ENCODE data around the gene RBM26. TPM values are rescaled to one million over a fixed set of nuclear protein-coding genes. Genes with fewer than 3 reads are reported as not detected.
"Not testable (repeated sequence)": the region's sequence is repeated elsewhere in the genome, so short reads cannot be mapped to it uniquely, and the experiment has no call there.

The RBM26 gene
- polyA plus RNA-seq, 10 donors, result 41.6 to 64.9 (median 58.5) TPM

DNA sequence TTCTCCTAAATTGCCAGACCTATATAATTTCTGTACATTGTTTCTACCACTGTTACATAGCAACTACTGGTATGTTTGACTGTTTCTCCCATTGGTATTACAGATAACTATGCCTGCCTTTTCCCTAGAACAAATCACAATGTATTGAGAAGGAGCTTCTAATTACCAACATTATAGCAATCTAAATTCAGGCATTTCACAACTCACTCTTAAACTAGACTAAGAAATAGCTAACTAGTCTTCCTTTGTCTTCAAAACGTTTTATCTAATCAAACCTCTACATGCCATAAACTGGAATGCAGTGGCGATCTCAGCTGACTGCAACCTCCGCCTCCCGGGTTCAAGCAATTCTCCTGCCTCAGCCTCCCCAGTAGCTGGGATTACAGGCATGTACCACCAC lies 18.2 kb downstream of the RBM26 start:
- no peak for DNase-seq

DNA sequence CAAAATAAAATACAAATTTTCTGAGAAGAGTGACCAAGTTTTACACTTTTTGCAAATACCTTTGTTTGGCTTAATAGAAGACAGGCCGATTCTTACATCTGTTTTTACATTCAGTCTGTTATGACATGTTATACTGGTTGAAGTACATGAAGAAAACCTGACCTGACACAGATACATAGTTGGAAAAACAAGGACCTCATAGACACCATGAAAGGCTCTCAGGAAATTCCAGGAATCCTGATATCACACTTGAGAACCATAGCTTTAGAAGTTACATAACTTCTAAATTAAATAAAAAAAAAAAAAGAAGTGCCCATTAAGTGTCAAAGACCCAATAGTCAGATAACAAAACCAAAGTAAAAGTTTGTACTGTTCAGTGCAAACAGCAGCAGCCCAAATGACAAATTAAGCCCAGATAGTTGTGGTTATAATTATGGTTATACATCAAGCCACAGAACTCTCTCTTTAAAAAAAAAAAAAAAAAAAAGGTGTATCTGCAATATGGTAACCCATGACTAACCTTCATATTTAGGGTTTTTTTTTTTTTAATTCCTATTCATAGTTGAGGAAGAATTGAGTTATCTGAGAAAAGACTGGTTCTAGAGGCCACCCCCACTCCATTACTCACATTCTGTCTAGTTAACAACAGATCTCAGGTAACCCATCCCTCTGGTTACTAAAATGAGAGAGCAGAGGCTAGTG lies 19.8 kb downstream of the RBM26 start:
- no peak for DNase-seq

DNA sequence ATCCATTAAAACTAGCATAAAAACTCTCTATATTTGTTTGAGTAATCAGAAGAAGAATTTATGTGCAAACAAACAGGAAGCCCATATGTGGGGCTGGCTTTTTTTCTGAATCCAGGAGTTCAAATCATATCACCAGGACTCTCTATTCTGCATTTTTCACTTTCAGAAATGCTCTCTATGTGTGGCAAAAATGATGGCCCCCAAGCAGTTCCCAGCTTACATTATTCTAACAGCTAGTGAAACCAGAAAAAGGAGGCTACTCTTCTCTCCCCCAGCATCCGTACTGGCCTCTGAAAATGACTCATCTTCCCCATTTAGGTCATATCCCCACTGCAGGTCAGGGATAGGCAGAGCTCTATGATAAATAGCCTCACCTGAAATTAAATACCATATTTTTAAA lies 20.4 kb downstream of the RBM26 start:
- no peak for DNase-seq

DNA sequence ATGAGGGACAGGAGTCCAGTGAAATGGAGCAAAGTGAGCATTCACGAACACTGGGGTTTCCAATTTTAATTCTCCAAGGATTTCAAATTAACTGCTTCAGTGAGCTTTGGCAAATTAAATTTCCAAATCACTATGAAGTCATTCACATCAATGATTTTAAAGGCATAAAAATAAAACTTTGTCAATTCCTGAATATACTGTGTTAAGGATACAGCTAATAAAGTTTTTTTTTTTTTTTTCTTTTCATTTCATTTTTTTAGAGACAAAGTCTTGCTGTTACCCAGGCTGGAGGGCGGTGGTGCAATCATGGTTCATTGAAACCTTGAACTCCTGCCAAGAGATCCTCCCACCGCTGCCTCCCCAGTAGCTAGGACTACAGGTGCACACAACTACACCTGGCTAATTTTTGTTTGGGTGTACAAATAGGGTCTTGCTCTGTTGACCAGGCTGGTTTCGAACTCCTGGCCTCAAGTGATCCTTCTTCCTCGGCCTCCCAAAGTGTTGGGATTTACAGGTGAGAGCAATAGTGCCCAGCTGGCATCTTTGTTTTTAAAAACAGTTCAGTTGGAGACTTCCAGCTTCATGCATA lies 21.9 kb downstream of the RBM26 start:
- no peak for DNase-seq

DNA sequence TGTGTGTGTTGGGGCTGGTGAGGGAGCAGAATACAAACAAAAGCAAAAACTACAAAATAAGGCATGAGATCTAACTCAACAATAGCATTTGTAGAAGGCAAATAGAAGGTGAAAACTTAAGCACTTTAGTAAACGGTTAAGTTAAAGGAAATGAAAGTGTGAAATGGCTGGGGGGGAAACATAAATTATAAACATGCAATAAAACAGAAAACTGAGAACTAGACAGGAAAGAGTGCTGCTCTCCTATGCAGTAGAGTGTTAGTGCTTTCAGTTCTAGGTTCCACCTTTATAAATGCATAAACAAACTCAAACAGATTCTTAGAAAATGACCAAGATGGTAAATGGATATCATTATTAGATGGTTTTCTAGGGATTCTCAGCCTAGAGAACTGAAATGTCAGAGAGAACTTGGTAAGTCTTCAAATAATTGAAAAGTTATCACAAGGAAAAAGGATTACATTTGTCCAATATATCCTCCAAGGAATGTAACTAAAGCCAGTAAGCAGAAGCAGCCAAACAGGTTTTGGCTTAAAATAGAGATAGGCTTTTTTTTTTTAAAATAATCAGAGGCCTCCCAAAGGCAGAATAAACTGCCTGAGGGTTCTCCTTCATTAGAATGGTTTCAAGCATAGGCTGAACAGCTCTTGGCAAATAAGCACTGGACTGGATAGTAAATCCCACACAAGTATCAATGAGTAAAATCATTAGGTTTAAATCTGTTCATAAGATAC lies 23.3 kb downstream of the RBM26 start:
- DNase-seq, result peak in 1 of 3 donors; percentile 56

DNA sequence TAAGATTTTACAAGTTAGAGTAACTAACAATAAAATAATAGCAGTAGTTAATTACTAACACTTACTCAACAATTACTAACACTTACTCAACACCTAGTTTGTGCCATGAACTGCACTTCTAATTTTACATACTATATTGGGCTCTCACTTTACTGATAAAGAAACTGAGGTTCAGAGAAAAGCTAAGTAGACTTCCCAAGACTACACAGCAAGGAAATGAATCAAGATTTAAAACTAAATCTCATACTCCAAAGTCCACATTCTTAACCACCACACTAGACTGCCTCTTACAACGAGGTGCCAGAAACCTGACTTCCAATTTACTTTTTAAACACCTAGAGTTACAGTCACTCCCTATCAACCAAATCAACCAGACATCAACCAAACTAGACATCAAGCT lies 25.1 kb downstream of the RBM26 start:
- no peak for DNase-seq

DNA sequence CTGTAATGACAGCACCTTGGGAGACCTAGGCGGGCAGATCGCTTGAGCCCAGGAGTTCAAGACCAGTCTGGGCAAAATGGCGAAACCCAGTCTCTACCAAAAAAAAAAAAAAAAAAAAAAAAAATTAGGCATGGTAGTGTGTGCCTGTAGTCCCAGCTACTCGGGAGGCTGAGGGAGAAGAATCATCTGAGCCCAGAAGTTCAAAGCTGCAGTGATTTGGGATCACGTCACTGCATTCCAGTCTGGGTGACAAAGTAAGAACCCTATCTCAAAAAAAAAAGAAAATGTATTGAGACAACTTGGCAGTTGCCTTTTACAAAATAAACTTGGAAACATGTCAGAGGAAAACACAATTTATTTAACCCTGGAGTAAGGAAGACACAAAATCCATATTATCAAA lies 26.8 kb downstream of the RBM26 start:
- DNase-seq, result no peak

DNA sequence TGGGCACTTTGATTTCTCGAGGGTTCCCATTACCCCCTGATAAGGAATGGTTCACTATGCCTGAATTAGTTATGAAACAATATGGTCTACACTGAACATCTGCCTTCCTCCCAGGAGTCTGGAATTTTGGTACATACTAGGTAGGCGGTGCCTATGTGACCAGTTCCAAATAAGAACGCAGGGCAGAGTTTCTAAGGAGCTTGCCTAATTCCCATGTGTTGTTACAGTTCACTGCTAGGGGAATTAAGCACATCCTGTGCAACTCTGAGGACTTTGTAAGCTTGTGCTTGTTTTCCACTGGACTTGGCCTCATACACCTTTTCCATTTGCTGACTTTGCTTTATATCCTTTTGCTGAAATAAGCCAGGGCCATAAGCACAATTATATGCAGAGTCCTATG lies 29.2 kb downstream of the RBM26 start:
- DNase-seq, result no peak

DNA sequence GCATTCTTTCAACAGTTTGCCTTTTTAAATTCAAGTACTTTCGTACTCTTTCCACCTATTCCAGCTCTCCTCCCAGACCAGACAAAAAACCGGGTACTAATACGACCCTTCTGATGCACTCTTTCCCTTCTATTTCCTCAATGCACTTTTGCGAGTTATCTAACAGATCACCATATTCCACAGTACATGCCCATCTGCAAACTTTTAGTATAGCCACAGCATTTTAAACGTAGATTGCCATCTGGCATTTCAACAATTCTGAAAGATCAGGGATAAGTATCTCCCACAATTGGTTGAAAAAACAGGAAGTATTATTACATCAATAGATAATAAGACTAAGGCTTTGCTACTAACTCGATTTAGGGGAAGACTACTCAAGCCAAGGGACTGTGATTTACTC lies 31.5 kb downstream of the RBM26 start:
- DNase-seq, result no peak

DNA sequence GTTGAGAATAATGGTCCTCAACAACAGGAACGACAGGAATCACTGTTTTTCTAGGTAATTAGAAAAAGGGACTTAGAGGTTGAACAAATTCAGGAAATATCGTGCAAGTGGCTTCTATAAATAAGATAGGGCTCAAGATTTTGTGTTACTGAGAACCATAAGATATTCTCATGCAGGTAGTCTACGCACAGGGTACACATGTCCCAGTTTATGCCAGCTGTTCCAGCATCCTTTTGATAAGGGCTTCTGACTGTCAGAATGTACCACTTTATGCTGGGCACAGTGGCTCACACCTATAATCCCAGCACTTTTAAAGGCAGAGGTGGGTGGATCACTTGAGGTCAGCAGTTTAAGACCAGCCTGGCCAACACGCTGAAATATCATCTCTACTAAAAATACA lies 32.1 kb downstream of the RBM26 start:
- no peak for DNase-seq

DNA sequence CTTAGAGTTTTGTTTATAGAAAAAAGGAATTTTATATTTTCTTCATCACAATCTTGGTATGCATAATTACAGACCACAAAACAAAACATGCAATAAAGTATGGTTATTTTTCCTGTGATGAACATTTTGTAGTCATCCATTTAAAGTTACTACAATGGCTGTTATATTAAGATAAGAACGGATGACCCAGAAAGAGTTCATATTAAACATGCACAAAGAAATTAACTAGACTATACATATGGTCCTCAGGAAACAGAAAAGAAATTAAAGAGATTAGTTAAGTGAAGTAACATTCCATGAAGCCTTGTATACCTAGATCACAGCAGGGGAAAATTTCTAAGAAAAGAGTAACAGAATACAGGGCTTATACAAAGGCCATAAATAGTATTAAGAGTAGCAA lies 36.8 kb downstream of the RBM26 start:
- no peak for DNase-seq

DNA sequence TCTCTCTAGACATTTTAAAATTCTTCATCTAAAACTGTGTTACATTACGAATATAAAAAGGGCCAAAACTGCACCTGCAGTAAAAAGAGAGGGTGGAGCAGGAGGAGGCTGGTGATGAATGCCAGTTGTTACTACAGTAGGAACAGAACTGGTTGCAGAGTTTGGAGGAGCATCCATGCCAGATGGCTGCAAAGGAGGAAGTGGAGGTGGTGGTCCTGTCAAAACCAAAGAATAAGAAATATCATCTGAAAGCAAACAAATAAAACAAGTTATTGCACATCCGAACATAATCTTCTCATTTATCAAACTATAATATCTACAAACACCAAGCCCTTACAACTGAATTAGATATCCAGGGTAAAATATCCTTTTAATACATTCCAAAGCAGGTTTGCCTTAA lies 40.1 kb downstream of the RBM26 start:
- DNase-seq, result no peak

DNA sequence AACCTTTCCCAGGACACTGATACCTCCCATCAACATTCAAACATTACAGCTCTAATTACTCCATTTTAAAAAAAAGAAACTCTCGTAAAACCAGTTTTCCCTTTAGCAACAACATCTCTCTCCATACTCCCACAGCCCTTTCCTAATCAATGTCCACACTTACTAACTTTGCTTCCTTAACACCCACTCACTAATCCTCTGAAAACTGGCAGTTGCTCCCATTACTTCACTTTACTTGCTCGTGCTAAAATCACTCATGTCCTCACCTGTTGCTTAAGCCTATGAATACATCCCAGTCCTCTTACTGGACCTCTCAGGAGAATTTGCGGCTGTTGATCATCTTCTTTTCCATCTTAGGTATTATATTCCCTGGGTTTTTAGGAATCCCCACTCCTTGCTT lies 44.8 kb downstream of the RBM26 start:
- DNase-seq, result no peak

DNA sequence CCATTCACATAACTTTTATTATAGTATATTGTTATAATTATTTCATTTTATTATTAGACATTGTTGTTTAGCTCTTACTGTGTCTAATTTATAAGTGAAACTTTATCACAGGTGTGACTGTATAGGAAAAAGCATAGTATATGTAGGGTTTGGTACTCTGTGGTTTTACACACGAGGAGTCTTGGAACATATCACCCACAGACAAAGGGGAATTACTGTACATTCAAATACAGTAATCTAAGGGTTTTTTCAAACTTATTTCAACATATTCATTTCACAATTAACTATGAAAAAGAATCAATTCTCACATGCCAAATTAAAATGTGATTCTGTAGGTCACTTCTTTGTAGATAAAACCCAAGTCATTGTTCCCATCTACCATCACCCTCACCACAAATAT lies 46.0 kb downstream of the RBM26 start:
- DNase-seq, result no peak

DNA sequence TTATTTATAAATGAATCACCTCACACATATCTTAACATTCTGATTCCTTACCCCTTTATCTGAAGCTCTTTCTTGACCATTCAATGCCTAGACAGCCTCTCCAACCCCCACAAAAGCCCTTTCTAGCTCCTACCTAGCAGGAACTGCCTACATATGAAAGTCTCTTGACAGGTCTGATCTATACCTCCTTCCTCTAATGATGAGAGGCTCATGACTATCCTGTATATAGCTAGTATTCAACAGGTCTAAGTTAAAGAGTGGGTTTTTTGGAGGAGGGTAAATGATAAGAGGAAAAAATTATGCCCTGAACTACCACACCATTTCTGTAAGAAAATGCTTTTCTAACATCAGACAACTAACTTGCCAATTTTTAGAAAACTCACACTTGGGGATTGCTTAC lies 47.0 kb downstream of the RBM26 start:
- DNase-seq, result no peak

DNA sequence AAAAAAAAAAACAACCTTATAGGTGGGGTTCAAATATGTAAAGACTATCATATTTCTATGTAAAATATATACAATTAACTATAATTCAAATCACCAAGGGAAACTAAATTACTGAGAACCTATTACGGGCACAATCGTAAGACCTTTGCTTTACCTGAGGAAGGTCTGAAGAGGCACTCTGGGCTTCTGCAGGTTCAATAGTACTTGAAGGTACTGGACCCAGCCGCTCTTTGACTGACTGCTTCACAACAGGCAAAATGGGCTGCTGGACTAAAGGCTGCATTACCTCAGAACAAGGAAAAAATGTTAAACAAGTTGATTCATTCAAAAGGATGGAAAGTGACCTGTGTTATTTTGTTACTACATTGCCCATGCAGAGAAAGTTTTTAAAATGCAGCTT lies 51.8 kb downstream of the RBM26 start:
- DNase-seq, result no peak

DNA sequence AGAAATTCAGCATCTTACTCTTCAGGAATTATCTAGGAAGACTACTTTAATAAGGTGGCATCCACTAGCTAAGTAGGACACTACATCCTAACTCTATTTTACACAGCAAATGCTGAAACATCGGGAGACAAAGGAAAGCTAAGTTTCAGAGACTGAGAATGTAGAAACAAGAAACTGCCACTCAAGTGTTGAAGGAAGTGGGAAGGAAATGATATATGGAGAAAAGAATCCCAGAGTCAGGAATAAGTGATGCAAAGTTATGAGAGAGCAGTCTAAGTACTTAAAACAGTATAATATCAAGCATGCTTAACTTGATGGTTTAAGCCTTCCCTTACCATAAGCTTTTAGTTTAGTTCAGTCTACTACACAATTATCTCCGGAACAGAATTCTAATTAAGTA lies 52.4 kb downstream of the RBM26 start:
- DNase-seq, result no peak

DNA sequence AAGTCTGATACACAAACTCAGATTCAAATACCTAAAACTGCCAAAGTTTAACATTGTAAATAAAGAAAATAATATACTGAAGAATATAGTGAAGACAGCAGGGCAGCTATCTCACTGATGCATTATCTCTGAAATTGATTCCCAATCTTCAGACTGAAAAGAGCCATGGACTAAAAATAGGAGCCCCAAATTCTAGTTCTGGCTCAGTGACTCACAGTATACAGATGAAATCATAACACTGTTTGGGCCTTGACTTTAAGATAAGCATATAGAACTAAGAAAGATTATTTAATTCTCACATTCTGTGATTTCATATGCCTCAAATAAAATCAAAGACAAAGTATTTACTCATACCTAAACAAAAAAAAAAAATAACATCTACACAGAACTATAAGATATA lies 53.9 kb downstream of the RBM26 start:
- DNase-seq, result no peak

DNA sequence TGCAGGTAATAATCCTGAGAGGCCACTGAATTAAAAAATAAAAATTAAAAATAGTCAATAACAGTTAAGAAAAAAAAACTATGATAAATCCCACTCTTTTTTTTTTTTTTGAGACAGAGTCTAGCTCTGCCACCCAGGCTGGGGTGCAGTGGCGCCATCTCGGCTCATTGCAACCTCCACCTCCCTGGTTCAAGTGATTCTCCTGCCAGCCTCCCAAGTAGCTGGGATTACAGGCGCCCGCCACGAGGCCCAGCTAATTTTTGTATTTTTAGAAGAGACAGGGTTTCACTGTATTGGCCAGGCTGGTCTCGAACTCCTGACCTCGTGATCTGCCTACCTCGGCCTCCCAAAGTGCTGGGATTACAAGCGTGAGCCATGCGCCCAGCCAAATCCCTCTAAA lies 56.4 kb downstream of the RBM26 start:
- DNase-seq, result not testable (repeated sequence)

DNA sequence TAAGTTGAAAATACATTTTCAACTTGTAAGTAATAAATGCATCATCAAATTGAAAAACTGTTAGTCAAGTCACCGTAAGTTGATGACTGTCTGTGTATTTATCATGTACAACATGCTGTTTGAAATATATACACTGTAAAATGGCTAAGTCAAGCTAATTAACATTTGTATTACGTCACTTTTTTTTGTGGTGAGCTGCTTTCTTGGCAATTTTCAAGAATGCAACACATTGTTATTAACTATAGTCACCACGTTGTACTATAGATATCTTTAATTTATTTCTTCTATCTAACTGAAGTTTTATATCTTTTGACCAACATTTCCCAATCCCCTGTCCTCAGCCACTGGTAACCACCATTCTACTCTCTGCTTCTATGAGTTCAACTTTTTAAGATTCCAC lies 57.0 kb downstream of the RBM26 start:
- no peak for DNase-seq

DNA sequence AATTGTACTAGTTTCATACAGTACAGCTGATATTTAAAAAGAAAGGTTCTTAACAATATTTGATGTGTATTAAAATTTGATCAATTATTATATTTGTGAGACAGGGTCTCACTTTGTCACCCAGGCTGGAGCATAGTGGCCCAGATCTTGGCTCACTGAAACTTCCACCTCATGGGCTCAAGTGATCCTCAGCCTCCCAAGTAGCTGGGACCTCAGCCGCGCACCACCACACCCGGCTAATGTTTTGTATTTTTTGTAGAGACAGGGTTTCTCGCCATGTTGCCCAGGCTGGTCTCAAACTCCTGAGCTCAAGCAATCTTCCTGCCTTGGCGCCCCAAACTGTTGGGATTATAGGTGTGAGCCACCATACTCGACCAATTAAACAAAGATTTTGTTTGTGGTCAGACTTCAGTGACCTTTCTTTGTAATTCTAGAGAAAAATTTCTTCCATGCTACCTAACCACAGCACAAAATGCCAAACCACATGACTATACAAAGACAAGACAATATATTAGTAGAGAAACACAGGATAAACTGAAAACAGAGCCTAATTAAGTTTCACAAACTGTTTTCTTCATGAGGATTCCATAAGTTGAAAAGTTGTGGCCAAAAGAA lies 59.6 kb downstream of the RBM26 start:
- no peak for DNase-seq

DNA sequence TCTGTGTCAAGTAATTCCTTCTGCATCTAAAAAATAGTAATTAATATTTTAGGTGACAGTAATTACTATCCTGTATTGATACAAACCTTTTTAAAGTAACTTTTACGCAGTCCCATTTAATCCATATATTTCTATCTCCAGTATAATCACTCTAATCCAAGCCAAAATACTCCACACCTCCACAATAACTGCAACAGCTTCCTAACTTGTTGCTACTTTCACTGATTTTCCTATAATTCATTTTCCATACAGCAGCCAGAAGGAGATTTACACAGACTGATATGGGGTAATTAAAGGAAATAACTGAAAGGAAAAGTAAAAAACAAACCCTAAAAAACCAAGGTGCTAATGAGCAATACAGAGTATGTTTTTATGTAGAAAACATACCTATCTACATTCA lies 64.9 kb downstream of the RBM26 start:
- DNase-seq, result no peak

DNA sequence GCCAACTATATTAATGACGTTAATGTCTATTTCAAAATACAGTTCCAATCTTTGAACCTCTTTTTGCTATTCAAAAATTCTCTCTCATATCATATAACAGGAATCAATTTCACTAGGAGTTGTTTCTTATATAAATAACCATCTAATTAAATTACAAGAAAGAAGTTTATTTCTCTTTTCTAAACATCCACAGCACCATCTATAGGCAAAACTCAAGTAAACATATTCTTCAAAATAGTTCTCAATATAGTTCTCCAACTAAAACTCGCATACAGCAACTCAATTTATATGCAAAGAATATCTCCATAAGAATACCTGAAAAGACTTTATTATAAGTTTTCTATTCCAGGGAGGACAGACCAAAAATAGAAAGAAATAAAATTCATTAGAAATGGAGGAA lies 65.6 kb downstream of the RBM26 start:
- no peak for DNase-seq
